H1 (cell line): ENCODE data around the gene RAB14. TPM values are rescaled to one million over a fixed set of nuclear protein-coding genes. Genes with fewer than 3 reads are reported as not detected.

Source experiments
- CTCF ChIA-PET: fragments of 300-600 bp; sonication (Branson Sonifier 250); formaldehyde crosslinking; loops from one replicate; lab custom pipeline; 2021; ENCODE audit not compliant: partially characterized antibody; lab: Charles Lee
- POLR2A ChIA-PET: fragments of 300-600 bp; sonication (Branson Sonifier 250); formaldehyde crosslinking; loops from one replicate; lab custom pipeline; 2021; ENCODE audit warnings: inconsistent platforms; ENCODE audit not compliant: partially characterized antibody; lab: Charles Lee
- DNase-seq, 2 experiments: peaks; one replicate each; pipeline versions ENCODE4 v3.0.0 to v3.0.0-alpha.2; 2010 to 2022; ENCODE audit warnings: low spot score in 2 of 2, low read depth in 1 of 2, mixed read lengths in 1 of 2
- FAIRE-seq: peaks from 2 replicates; lab custom pipeline; 2011; peaks lifted over from hg19 to GRCh38; lab: Jason Lieb, UNC
- H2AFZ ChIP-seq: 2 replicates; pipeline ENCODE4 v1.8.1; 2012; ENCODE audit warnings: low read length, inconsistent platforms
- H2AK5ac ChIP-seq: 2 replicates; pipeline ENCODE4 v1.6.1; 2013; ENCODE audit warnings: low read depth, low read length
- H2BK120ac ChIP-seq: replicated peaks from 2 replicates; pipeline ENCODE3; 2013; ENCODE audit warnings: low read depth, low read length, inconsistent platforms
- H2BK12ac ChIP-seq: 2 replicates; pipeline ENCODE4 v1.6.1; 2013; ENCODE audit warnings: low read depth, low read length
- H2BK15ac ChIP-seq: 2 replicates; pipeline ENCODE4 v1.6.1; 2013; ENCODE audit warnings: low read length
- H2BK20ac ChIP-seq: 2 replicates; pipeline ENCODE4 v1.6.1; 2013; ENCODE audit warnings: low read length
- H2BK5ac ChIP-seq: 2 replicates; pipeline ENCODE4 v1.6.1; 2013; ENCODE audit warnings: low read depth, low read length
- H3K14ac ChIP-seq: 2 replicates; pipeline ENCODE4 v1.6.1; 2013; ENCODE audit warnings: inconsistent platforms; ENCODE audit not compliant: insufficient read length
- H3K18ac ChIP-seq: 2 replicates; pipeline ENCODE4 v1.6.1; 2013; ENCODE audit warnings: low read length; ENCODE audit errors: extremely low read depth
- H3K23ac ChIP-seq: 2 replicates; pipeline ENCODE4 v1.6.1; 2013; ENCODE audit warnings: inconsistent platforms; ENCODE audit not compliant: insufficient read length
- H3K23me2 ChIP-seq: 2 replicates; pipeline ENCODE4 v1.6.1; 2013; ENCODE audit warnings: low read depth, low read length
- H3K27ac ChIP-seq: 2 replicates; pipeline ENCODE4 v1.6.1; 2011; ENCODE audit warnings: low read depth, low read length, inconsistent platforms
- H3K27me3 ChIP-seq, 4 experiments: replicated peaks in 1 of 4; 1 replicate in 1 of 4; 2 replicates in 3 of 4; pipeline versions ENCODE4 v1.6.1 to v1.8.1; 2011 to 2013; ENCODE audit warnings: low read length in 3 of 4, mild to moderate bottlenecking in 3 of 4, inconsistent platforms in 2 of 4, mixed read lengths in 2 of 4, moderate library complexity in 1 of 4; ENCODE audit not compliant: control insufficient read depth in 3 of 4, insufficient read depth in 3 of 4; ENCODE audit errors: extremely low read depth in 1 of 4
- H3K36me3 ChIP-seq, 4 experiments: 2 replicates each; pipeline versions ENCODE4 v1.6.1 to v1.8.1; 2011 to 2013; ENCODE audit warnings: mild to moderate bottlenecking in 4 of 4, low read length in 3 of 4, moderate library complexity in 2 of 4, control low read depth in 1 of 4, inconsistent platforms in 1 of 4; ENCODE audit not compliant: insufficient read depth in 4 of 4, control insufficient read depth in 2 of 4
- H3K4ac ChIP-seq: replicated peaks from 2 replicates; pipeline ENCODE3; 2013; ENCODE audit warnings: low read length, low read depth, mixed read lengths, inconsistent platforms; ENCODE audit not compliant: insufficient read length
- H3K4me1 ChIP-seq, 4 experiments: replicated peaks in 1 of 4; 1 replicate in 1 of 4; 2 replicates in 3 of 4; pipeline versions ENCODE4 v1.6.1 to v1.8.1; 2011 to 2013; ENCODE audit warnings: low read length in 3 of 4, inconsistent platforms in 2 of 4, mixed read lengths in 1 of 4; ENCODE audit not compliant: insufficient read depth in 4 of 4, control insufficient read depth in 3 of 4
- H3K4me2 ChIP-seq, 2 experiments: 2 replicates each; pipeline versions ENCODE4 v1.6.1 to v1.8.1; 2011 to 2013; ENCODE audit warnings: low read depth in 2 of 2, low read length in 2 of 2, control low read depth in 1 of 2, inconsistent platforms in 1 of 2, mild to moderate bottlenecking in 1 of 2; ENCODE audit not compliant: insufficient read depth in 1 of 2
- H3K4me3 ChIP-seq, 4 experiments: fragments of 200-600, 300-600 bp in 1 of 4; sonication (generic), shearing (Covaris generic), sonication (Bioruptor Twin) in 1 of 4; 2 replicates each; pipeline versions ENCODE4 v1.5.1 to v1.8.1; 2011 to 2016; ENCODE audit warnings: low read length in 4 of 4, low read depth in 3 of 4, control low read depth in 2 of 4, inconsistent platforms in 2 of 4, mild to moderate bottlenecking in 2 of 4, mixed read lengths in 1 of 4, moderate library complexity in 1 of 4; ENCODE audit not compliant: insufficient read depth in 2 of 4; ENCODE audit errors: extremely low read depth in 1 of 4
- H3K56ac ChIP-seq: replicated peaks from 2 replicates; pipeline ENCODE3; 2013; ENCODE audit warnings: low read depth, mild to moderate bottlenecking, mixed read lengths, low read length, inconsistent platforms; ENCODE audit not compliant: insufficient read length
- H3K79me1 ChIP-seq: 2 replicates; pipeline ENCODE4 v1.6.1; 2013; ENCODE audit warnings: low read depth, low read length, control low read depth
- H3K79me2 ChIP-seq, 2 experiments: 2 replicates each; pipeline versions ENCODE4 v1.6.1 to v1.8.1; 2012 to 2013; ENCODE audit warnings: low read length in 2 of 2, mild to moderate bottlenecking in 2 of 2, inconsistent platforms in 1 of 2; ENCODE audit not compliant: insufficient read depth in 2 of 2, control insufficient read depth in 1 of 2
- H3K9ac ChIP-seq, 4 experiments: replicated peaks in 1 of 4; 1 replicate in 1 of 4; 2 replicates in 3 of 4; pipeline versions ENCODE4 v1.6.1 to v1.8.1; 2011 to 2013; ENCODE audit warnings: low read depth in 3 of 4, low read length in 3 of 4, control low read depth in 2 of 4, mild to moderate bottlenecking in 2 of 4, moderate library complexity in 2 of 4, inconsistent platforms in 1 of 4; ENCODE audit errors: extremely low read depth in 1 of 4
- H3K9me3 ChIP-seq, 2 experiments: 2 replicates each; pipeline versions ENCODE4 v1.6.1 to v1.8.1; 2012 to 2013; ENCODE audit warnings: mild to moderate bottlenecking in 2 of 2, moderate library complexity in 2 of 2, control low read depth in 1 of 2, inconsistent platforms in 1 of 2, low read depth in 1 of 2, low read length in 1 of 2, mixed read lengths in 1 of 2; ENCODE audit not compliant: insufficient read depth in 2 of 2
- H4K20me1 ChIP-seq, 2 experiments: replicated peaks in 1 of 2; 2 replicates each; pipeline versions ENCODE3 to v1.8.1; 2011 to 2013; ENCODE audit warnings: inconsistent platforms in 2 of 2, low read length in 2 of 2, mild to moderate bottlenecking in 1 of 2; ENCODE audit not compliant: insufficient read depth in 2 of 2, control insufficient read depth in 1 of 2
- H4K5ac ChIP-seq: 2 replicates; pipeline ENCODE4 v1.6.1; 2013; ENCODE audit warnings: low read length, low read depth, mixed read lengths, inconsistent platforms; ENCODE audit not compliant: insufficient read length
- H4K8ac ChIP-seq: 2 replicates; pipeline ENCODE4 v1.8.0; 2013; ENCODE audit warnings: mild to moderate bottlenecking, moderate library complexity, low read length, inconsistent platforms; ENCODE audit not compliant: insufficient read depth; ENCODE audit errors: extremely low read depth
- H4K91ac ChIP-seq: replicated peaks from 2 replicates; pipeline ENCODE3; 2013; ENCODE audit warnings: low read length, mixed read lengths, inconsistent platforms; ENCODE audit not compliant: insufficient read length
- WGBS, 2 experiments: shearing (Covaris generic) in 1 of 2; methylation state at CpG; one replicate each; pipeline versions ENCODE4 v1.1.6 to v1.1.7; 2013 to 2015; ENCODE audit warnings: low lambda C conversion rate in 2 of 2, mixed read lengths in 2 of 2, inconsistent platforms in 1 of 2, low coverage in 1 of 2, missing lambda C conversion rate in 1 of 2; ENCODE audit not compliant: insufficient replicate concordance in 2 of 2, insufficient coverage in 1 of 2, insufficient read length in 1 of 2; ENCODE audit errors: extremely low coverage in 1 of 2, missing lambda C conversion rate in 1 of 2; 5-methylcytosine and 5-hydroxymethylcytosine counted together
- polyA plus RNA-seq, 7 experiments: library from polyadenylated mRNA; depleted of rRNA in 3 of 7; stranded (reverse) in 5 of 7; unstranded in 2 of 7; fragments of >200 nt in 5 of 7; fragments of 200-250 nt in 2 of 7; gene quantifications; 1 replicate in 5 of 7; 2 replicates in 1 of 7; 4 replicates in 1 of 7; pipeline versions ENCODE4 v1.2.1 to v1.2.3, GENCODE V29; 2011 to 2013; ENCODE audit warnings: missing spikeins in 2 of 7, mixed read lengths in 2 of 7
- total RNA-seq: library from RNA; stranded (reverse); fragmentation: NEBNext Ultra II Directional; extraction: Animal tissue kit (Norgen Biotek cat#: 25700); gene quantifications from 2 replicates; pipeline ENCODE4 v1.2.1, GENCODE V29; 2021

Gene RAB14
- total and polyA plus RNA-seq, 2 of the 8 experiments (the other 6 are each of a cell fraction or from before 2014, with no cell fraction given) = 9.1 to 44.8 TPM

GRCh38 chr9:121210536-121210935 is 8.9 kb upstream of the RAB14 start:
- Histone ChIP-seq H4K8ac (no peak overlapping the region; the same call in 1 of the 2 replicates), H2BK12ac (no peak overlapping the region), H3K4me1 (peaks cover 3 to 12% (median 5%) of the 10 kb centered on the region in 4 experiments; a peak in 5 of 7 replicates), H3K4me2 (no peak overlapping the region), H3K9ac (no peak overlapping the region), H2BK120ac (no peak overlapping the region), H4K5ac (no peak overlapping the region), H3K23ac (no peak overlapping the region), H3K79me1 (no peaks in the 10 kb centered on the region), H3K4ac (no peak overlapping the region), H4K91ac (no peak overlapping the region), H3K27me3 (no peaks in the 10 kb centered on the region), H2BK5ac (no peak overlapping the region), H4K20me1 (no peaks in the 10 kb centered on the region), H3K36me3 (no peaks in the 10 kb centered on the region), H3K14ac (no peak overlapping the region), H2AFZ (no peak overlapping the region), H3K9me3 (no peaks in the 10 kb centered on the region), H3K18ac (no peak overlapping the region), H3K27ac (no peak overlapping the region), H2BK20ac (no peak overlapping the region), H3K4me3 (no peak overlapping the region), H2BK15ac (no peak overlapping the region), H3K56ac (no peak overlapping the region), H3K79me2 (no peaks in the 10 kb centered on the region), H3K23me2 (0 out of 2 replicates have a peak, but pooled peaks cover 2% of the 10 kb centered on the region), H2AK5ac (no peak overlapping the region)
- FAIRE-seq (no peak), DNase-seq (no peak)
- 84% methylated on average over 5 of the region's 5 CpGs; no CpG with 5 or more reads in 1 of the 2 experiments for WGBS, 2 experiments
- POLR2A ChIA-PET = no interaction called here
- CTCF ChIA-PET = interaction anchor here (1.5 to 5.4 kb wide), 3 partner anchors 71 to 191 kb away, joined by 4 to 70 read pairs (median 42); no protein-coding TSS in a partner anchor
